Measurements from ENCODE around the gene HSPA4. TPM values are rescaled to one million over a fixed set of nuclear protein-coding genes. Genes with fewer than 3 reads are reported as not detected.
A peak's percentile ranks its signal among the peaks of the same experiment; 100 is the strongest.

Gene HSPA4
- total and polyA plus RNA-seq, 12 donors = 48.0 to 207 (median 96.8) TPM

DNA sequence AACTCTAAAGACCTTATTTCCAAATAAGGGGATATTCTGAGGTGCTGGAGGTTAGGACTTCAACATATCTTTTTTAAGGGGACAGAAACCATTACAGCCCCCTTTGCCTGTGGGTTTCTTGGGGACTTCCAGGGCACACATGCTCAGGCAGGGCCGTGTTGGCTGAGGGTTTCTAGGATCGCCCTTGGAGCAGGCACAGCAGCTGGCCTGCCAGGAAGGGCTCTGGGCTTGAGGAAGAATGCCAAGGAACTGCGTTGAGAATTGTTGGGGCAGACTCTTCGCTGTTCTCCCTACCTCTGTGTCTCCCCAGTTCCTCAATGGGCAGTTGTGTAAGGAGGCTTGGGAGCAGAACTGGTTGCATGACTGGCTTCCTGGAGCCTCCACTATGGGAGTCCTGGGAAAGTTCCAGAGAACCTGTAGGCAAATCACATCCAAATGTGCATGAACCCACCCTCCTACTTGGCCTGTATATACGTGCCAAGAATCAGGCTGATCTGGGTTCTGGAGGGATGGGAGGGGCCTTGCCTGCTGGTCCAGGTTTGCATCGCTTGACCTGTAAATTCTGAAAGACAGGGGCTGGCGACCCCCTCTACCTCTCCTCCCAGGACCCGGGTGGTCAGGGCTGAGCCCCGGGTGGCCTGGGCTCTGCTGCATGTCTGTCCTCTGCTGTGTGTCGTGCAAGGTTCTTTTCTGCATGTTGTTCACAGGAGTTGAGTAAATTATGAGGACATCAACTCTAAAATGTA, 65.5 kb downstream of the HSPA4 start:
- H3K27ac ChIP-seq = no peak overlapping the region
- DNase-seq = peak in 1 of 7 donors; percentile 27
- no peaks in the 10 kb centered on the region for H3K4me1 ChIP-seq (replicated peaks in 1 of 2)
- intact Hi-C loops (cut with DNase I) = loop anchor here (10.0 kb wide), 3 partner anchors 127 to 817 kb away; no protein-coding TSS in a partner anchor
- WGBS, 4 donors = 86 to 89% (median 87%) methylated on average over 6 to 10 of the region's 10 CpGs
- H3K27me3 ChIP-seq = no peaks in the 10 kb centered on the region
- H3K4me3 ChIP-seq = no peak overlapping the region
- no peaks in the 10 kb centered on the region for H3K36me3 ChIP-seq (replicated peaks in 1 of 2)
- TF ChIP-seq, protein P1, sequence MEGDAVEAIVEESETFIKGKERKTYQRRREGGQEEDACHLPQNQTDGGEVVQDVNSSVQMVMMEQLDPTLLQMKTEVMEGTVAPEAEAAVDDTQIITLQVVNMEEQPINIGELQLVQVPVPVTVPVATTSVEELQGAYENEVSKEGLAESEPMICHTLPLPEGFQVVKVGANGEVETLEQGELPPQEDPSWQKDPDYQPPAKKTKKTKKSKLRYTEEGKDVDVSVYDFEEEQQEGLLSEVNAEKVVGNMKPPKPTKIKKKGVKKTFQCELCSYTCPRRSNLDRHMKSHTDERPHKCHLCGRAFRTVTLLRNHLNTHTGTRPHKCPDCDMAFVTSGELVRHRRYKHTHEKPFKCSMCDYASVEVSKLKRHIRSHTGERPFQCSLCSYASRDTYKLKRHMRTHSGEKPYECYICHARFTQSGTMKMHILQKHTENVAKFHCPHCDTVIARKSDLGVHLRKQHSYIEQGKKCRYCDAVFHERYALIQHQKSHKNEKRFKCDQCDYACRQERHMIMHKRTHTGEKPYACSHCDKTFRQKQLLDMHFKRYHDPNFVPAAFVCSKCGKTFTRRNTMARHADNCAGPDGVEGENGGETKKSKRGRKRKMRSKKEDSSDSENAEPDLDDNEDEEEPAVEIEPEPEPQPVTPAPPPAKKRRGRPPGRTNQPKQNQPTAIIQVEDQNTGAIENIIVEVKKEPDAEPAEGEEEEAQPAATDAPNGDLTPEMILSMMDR (IDR thresholded peaks at IDR 0.05) = no peak
- no peak for TF ChIP-seq POLR2A (IDR thresholded peaks at IDR 0.05)
- H3K9me3 ChIP-seq (replicated peaks in 1 of 3) = no peaks in the 10 kb centered on the region

DNA sequence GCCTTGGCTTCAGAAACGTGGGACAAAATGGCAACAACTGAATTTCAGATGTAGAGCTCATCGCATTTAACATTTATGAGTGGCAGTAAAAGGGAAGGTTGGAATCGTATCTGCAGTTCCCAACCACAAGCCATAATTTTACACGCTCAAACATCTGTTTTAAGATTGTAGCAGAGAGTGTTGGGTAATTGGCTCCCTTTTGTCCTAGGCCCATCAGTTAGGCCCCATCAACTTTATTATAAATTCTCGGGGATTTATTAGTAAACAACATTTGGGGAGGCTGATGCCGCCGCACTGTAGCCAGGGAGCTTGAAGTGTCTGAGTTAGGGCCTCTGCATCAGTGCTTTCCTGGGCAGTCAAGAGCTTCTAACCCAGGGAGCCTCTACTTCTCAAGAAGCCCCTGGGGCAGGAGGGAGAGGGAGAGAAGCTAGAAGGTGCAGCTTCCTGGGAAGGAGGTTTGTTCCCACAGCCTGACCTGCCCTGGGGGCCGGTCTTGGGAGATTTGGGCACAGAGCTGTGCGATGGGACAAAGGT, 66.2 kb downstream of the HSPA4 start:
- Histone ChIP-seq H3K27me3 (no peaks in the 10 kb centered on the region), H3K36me3 (replicated peaks in 1 of 2) (no peaks in the 10 kb centered on the region), H3K27ac (no peak overlapping the region), H3K9me3 (replicated peaks in 1 of 3) (no peaks in the 10 kb centered on the region), H3K4me1 (replicated peaks in 1 of 2) (no peaks in the 10 kb centered on the region), H3K4me3 (no peak overlapping the region)
- no peak for TF ChIP-seq POLR2A (IDR thresholded peaks at IDR 0.05)
- TF ChIP-seq, protein P1 (IDR thresholded peaks at IDR 0.05) = no peak
- 84 to 95% (median 94%) methylated on average over 9 of the region's 9 CpGs for WGBS, 4 donors
- intact Hi-C loops (cut with DNase I) = loop anchor here (10.0 kb wide), 3 partner anchors 127 to 817 kb away; no protein-coding TSS in a partner anchor
- peak in 1 of 7 donors; percentile 9 for DNase-seq

DNA sequence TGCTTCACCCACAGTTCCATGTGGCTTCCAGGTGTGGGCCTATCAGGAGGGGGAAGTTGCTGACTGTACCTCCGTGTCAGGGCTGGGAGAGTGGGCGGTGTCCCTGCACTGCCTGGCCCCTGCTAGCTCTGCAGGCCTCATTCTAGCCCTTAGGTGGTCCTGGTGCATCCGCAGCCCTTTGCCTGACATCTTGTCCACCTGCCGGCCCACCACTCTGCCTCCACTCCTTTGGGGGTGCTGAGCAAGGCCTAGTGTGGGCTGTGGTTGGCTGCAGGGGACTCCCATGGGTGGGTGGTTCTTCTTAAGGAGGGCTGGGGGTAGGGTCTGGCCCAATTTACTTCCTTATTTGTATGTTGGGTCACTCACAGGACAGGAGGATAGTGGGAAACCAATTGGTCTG, 66.9 kb downstream of the HSPA4 start:
- no peak overlapping the region for H3K27ac ChIP-seq
- TF ChIP-seq, protein P1 (IDR thresholded peaks at IDR 0.05) = no peak
- TF ChIP-seq POLR2A (IDR thresholded peaks at IDR 0.05) = no peak
- H3K36me3 ChIP-seq (replicated peaks in 1 of 2) = no peaks in the 10 kb centered on the region
- 92 to 96% (median 93%) methylated on average over 2 to 4 of the region's 4 CpGs; no CpG with 5 or more reads in 1 of the 4 donors for WGBS, 4 donors
- peak in 1 of 7 donors; percentile 35 for DNase-seq
- intact Hi-C loops (cut with DNase I) = loop anchor here (10.0 kb wide), 3 partner anchors 126 to 816 kb away; no protein-coding TSS in a partner anchor
- no peaks in the 10 kb centered on the region for H3K4me1 ChIP-seq (replicated peaks in 1 of 2)
- no peaks in the 10 kb centered on the region for H3K9me3 ChIP-seq (replicated peaks in 1 of 3)
- no peak overlapping the region for H3K4me3 ChIP-seq
- no peaks in the 10 kb centered on the region for H3K27me3 ChIP-seq

DNA sequence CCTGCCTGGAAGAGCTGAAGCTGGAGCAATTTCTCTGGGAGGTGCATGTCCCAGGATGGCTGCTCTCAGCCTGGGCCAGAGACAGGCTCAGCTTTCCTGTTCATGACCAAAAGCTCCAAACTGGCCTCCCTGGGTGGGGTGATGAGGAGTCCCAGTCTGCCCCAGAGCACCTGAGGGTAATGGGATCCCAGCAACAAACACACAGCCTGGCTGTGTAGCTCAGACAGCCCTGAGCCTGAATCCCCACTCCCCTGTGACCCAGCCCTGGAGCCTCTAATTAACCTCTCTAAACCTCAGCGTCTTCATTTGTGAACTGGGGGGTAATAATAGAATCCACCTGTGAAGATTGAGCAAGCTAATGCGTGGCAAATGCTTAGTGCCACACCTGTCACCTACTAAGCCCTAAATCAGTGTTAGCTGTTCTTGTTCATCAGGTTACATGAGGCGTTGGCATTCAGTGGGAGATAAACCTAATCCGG, 67.5 kb downstream of the HSPA4 start:
- H3K27me3 ChIP-seq = no peaks in the 10 kb centered on the region
- H3K4me1 ChIP-seq (replicated peaks in 1 of 2) = no peaks in the 10 kb centered on the region
- intact Hi-C loops (cut with DNase I) = loop anchor here (10.0 kb wide), 3 partner anchors 126 to 816 kb away; no protein-coding TSS in a partner anchor
- no peaks in the 10 kb centered on the region for H3K36me3 ChIP-seq (replicated peaks in 1 of 2)
- peak in 1 of 7 donors; percentile 3 for DNase-seq
- no peaks in the 10 kb centered on the region for H3K9me3 ChIP-seq (replicated peaks in 1 of 3)
- no peak for TF ChIP-seq POLR2A (IDR thresholded peaks at IDR 0.05)
- TF ChIP-seq, protein P1 (IDR thresholded peaks at IDR 0.05) = no peak
- 77 to 88% (median 85%) methylated on average over 4 of the region's 4 CpGs for WGBS, 4 donors
- no peak overlapping the region for H3K4me3 ChIP-seq
- H3K27ac ChIP-seq = no peak overlapping the region

Measured in adrenal gland (tissue), 12 donors.